Muscle layer of duodenum (tissue), 2 donors: ENCODE results near the gene SLC15A3.
"Not testable (repeated sequence)": the region's sequence is repeated elsewhere in the genome, so short reads cannot be mapped to it uniquely, and the experiment has no call there.

Source experiments
- H3K27ac ChIP-seq: one replicate; pipeline ENCODE4 v1.7.0; 2013; ENCODE audit warnings: mild to moderate bottlenecking, low read length
- H3K27me3 ChIP-seq: one replicate; pipeline ENCODE4 v1.7.0; 2013; ENCODE audit warnings: low read depth, mild to moderate bottlenecking, control low read depth, low read length
- H3K36me3 ChIP-seq, 2 donors: one replicate each; pipeline ENCODE4 v1.7.0; 2013; ENCODE audit warnings: low read length in 2 of 2, control low read depth in 1 of 2, mild to moderate bottlenecking in 1 of 2; ENCODE audit not compliant: insufficient read depth in 2 of 2, control insufficient read depth in 1 of 2
- H3K4me1 ChIP-seq, 2 donors: one replicate each; pipeline ENCODE4 v1.7.0; 2013; ENCODE audit warnings: low read length in 2 of 2, mild to moderate bottlenecking in 2 of 2, control low read depth in 1 of 2, moderate library complexity in 1 of 2; ENCODE audit not compliant: insufficient read depth in 2 of 2, control insufficient read depth in 1 of 2
- H3K4me3 ChIP-seq, 2 donors: one replicate each; pipeline ENCODE4 v1.7.0; 2013; ENCODE audit warnings: low read length in 2 of 2, low read depth in 1 of 2, mild to moderate bottlenecking in 1 of 2
- H3K9me3 ChIP-seq, 2 donors: one replicate each; pipeline ENCODE4 v1.7.0; 2013; ENCODE audit warnings: low read length in 2 of 2, control low read depth in 1 of 2, mild to moderate bottlenecking in 1 of 2; ENCODE audit not compliant: control insufficient read depth in 1 of 2
- donor health status: healthy.

The SLC15A3 gene

DNA sequence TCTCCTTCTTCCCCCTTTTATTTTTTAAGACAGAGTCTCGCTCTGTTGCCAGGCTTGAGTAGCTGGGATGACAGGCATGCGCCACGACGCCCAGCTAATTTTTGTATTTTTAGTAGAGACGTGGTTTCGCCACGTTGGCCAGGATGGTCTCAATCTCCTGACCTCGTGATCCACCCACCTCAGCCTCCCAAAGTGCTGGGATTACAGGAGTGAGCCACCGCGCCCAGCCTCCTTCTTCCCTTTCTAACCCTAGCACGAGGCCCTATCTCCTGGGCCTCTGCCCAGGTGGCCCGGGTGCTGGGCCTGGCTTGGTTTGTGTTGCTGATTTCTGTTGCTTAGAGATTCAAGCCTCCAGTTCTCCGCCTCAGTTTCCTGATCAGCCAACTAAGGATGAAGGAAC lies 22.3 kb upstream of the SLC15A3 start:
- H3K4me3 ChIP-seq, H3K36me3 ChIP-seq, H3K27ac ChIP-seq, H3K27me3 ChIP-seq, H3K4me1 ChIP-seq, H3K9me3 ChIP-seq: not testable (repeated sequence)

DNA sequence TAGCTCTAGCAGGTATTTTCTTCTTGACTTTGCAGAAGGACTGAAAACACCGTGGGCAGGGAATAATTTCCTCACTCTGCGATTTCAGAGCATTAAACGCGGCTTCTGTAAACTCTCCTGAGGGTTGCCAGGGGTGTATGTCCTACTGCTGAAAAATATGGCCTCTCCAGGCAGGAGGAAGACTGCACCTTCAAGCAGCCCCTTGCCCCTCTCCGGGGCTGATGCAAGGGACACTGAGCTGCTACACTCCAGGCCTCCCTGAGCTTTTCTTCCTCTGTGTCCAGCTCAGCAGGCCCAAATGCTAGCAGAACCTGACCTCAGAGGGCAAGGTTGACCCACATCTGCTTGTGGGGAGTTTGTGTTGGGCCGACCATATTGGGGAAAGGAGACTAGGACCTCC lies 21.7 kb upstream of the SLC15A3 start:
- no peaks in the 10 kb centered on the region for H3K9me3 ChIP-seq
- H3K4me3 ChIP-seq: peak overlapping the region in 1 of 2 donors; percentile 7
- no peaks in the 10 kb centered on the region for H3K36me3 ChIP-seq
- H3K27ac ChIP-seq: no peak overlapping the region
- H3K4me1 ChIP-seq: no peaks in the 10 kb centered on the region
- no peaks in the 10 kb centered on the region for H3K27me3 ChIP-seq

DNA sequence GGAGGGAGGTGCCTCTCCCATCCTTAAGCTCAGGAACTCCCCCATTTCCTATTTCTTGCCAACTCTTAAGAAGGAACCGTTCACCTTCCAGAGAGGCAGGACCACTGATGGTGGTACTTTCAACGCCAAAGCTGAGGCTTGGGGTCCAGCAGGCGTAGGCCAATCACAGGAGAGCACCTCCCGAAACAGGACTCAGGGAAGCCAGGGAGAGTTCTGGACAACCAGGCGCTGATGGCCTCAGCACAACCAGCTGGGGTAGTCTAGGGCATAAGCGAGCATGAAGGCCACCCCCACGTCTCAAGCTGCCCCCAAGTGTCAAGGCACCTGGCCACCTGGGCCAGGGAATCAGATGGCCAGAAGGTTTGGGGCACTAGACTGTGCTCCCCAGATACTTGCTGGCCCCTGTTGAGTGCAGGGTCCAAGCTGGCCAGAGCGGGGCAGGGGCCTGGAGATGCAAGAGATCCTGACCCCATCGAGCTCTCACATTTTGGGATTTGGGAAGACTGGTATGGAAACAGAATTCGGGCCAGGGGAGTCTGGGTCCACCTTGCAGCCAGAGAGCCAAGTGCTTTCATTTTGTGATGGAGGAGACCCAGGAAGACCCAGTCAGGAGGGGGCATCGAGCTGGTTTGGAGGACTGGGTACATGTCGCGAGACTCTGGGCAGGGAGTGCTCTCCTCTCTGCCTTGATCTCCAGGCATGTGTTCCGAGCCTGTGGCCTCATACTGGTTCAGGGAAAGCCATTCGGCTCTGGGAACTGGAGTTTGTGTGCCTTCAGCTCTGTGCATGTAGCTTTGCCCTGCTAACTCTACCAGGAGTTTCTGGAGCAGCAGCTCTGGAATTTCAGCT lies 20.4 kb upstream of the SLC15A3 start:
- Histone ChIP-seq H3K27ac (peak overlapping the region; percentile 36), H3K36me3 (no peaks in the 10 kb centered on the region), H3K4me1 (no peaks in the 10 kb centered on the region), H3K9me3 (no peaks in the 10 kb centered on the region), H3K4me3 (no peak overlapping the region), H3K27me3 (no peaks in the 10 kb centered on the region)

DNA sequence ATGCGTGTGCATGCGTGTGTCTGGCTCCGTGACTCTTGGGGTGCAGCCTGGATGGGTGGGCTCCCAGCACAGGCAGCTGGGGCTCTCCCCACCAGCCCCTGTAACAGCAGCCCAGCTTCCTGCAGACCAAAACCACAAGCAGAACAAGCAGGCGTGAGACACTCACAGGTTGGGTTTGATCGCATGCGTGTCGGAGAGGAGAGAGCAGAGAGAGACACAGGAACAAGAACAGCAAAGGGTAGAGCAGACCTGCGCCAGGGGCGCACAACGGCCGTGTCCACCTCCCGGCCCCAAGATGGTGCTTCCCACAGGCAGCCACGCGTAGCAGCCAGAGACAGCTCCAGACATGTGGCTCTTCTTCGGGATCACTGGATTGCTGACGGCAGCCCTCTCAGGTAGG lies 19.5 kb upstream of the SLC15A3 start, which contains the start of gene CD6:
CD6 (plus strand) TSS at position 161 of the 400 bp plus-strand sequence; CDS start at position 347, 186 bp downstream.
- Histone ChIP-seq H3K4me1 (no peaks in the 10 kb centered on the region), H3K36me3 (no peaks in the 10 kb centered on the region), H3K27me3 (no peaks in the 10 kb centered on the region), H3K9me3 (no peaks in the 10 kb centered on the region), H3K27ac (peak within 1 kb of the TSS; percentile 36), H3K4me3 (no peak within 1 kb of the TSS)

DNA sequence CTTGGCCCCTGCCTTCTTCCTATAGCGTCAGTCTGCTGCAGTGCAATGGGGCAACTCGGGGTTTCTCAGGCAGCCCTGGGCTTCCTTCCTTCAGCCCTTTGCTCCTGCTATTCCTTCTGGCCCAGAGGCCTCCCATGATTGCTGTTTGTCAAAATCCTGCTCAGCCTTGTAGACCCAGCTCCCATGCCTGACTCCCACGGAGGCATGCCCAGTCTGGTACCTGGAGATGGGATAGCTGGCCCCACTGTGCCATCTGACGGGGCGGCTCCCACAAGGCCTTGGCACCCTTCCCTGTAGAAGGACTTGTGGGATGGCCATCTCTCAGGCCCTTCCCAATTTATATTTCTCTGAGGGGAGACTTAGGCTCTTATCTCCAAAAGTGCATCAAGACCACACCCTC lies 18.9 kb upstream of the SLC15A3 start:
- no peak overlapping the region for H3K4me3 ChIP-seq
- H3K9me3 ChIP-seq: no peaks in the 10 kb centered on the region
- no peaks in the 10 kb centered on the region for H3K36me3 ChIP-seq
- H3K4me1 ChIP-seq: no peaks in the 10 kb centered on the region
- H3K27me3 ChIP-seq: no peaks in the 10 kb centered on the region
- H3K27ac ChIP-seq: no peak overlapping the region

DNA sequence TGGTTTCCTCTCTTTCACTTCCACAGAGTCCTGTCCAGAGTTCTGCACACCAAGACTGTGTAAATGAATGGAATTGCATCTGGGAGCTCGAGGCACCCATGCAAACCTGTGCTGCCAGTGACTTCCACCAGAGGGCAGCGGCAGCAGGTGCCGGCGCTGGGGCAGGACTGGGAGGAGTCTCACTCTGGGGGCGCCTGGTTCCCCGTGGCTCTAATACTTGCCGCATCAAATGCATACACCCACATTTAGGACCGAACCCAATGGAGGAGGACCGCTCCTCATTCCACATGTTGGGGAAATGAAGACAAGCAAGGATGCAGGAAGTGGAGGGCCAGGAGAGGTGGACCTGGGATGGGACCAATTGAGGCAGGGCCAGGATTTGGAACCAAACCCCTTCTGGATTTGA lies 18.4 kb upstream of the SLC15A3 start:
- Histone ChIP-seq H3K27ac (no peak overlapping the region), H3K27me3 (no peaks in the 10 kb centered on the region), H3K36me3 (no peaks in the 10 kb centered on the region), H3K4me3 (no peak overlapping the region), H3K9me3 (no peaks in the 10 kb centered on the region), H3K4me1 (no peaks in the 10 kb centered on the region)

DNA sequence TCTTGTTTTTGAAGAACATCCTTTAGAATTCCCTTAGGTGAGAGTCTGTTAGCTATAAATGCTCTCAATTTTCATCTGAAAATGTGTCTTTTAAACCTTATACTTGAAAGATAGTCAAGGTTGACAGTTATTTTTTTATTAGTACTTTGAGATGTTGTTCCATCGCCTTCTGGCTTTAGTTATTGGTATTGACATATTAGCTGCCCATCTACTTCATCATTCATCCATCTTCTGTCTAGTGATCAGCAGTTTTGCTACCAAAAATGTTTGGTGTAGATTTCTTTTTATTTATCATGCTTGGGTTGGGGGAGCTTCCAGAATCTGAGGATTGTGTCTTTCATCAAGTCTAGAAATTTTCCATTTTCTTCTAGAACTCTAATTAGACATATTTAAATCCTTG lies 16.2 kb upstream of the SLC15A3 start:
- Histone ChIP-seq H3K4me3 (no peak overlapping the region), H3K9me3 (no peaks in the 10 kb centered on the region), H3K27ac (no peak overlapping the region), H3K27me3 (no peaks in the 10 kb centered on the region), H3K36me3 (no peaks in the 10 kb centered on the region), H3K4me1 (no peaks in the 10 kb centered on the region)

DNA sequence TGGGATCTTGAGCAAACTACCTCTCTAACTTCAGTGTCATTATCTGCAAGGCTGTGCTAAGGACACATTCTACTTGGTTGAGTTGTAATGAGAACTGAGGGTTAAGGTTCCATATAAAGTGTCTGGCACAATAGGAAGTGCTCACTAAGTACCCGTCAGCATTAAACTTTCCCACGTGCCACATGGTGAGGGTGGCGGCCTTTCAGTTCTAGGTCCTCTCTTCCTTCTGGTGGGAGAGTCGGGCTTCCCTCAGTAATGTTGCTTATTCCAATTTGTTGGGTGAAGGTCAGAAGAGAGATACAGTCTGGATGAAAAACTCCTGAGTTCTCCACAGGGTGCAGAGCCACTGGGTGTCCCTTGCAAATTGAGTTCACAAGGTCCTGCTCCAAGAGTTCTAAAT lies 14.9 kb upstream of the SLC15A3 start:
- no peaks in the 10 kb centered on the region for H3K36me3 ChIP-seq
- H3K27ac ChIP-seq: no peak overlapping the region
- no peaks in the 10 kb centered on the region for H3K9me3 ChIP-seq
- no peak overlapping the region for H3K4me3 ChIP-seq
- no peaks in the 10 kb centered on the region for H3K27me3 ChIP-seq
- H3K4me1 ChIP-seq: no peaks in the 10 kb centered on the region

DNA sequence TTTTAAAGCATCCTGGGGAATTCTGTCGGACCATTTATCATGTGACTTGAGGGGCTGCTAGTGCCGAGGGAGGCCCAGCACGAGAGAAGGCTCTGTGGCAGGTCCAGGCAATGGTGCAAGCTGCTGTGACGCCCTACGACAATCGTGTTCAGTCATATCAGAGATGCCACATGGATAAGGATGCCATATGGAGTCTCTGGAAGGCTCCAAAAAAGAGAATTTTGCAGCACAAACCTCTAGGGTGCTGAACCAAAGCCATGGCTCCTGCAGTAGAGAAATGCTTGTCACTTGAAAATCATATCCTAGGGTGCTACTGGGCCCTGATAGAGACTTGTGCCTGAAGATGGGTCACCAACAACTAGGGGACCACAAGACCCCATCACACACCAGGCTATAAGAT lies 12.8 kb upstream of the SLC15A3 start:
- H3K9me3 ChIP-seq: no peaks in the 10 kb centered on the region
- H3K27me3 ChIP-seq: no peaks in the 10 kb centered on the region
- no peaks in the 10 kb centered on the region for H3K36me3 ChIP-seq
- H3K27ac ChIP-seq: no peak overlapping the region
- H3K4me3 ChIP-seq: no peak overlapping the region
- no peaks in the 10 kb centered on the region for H3K4me1 ChIP-seq

DNA sequence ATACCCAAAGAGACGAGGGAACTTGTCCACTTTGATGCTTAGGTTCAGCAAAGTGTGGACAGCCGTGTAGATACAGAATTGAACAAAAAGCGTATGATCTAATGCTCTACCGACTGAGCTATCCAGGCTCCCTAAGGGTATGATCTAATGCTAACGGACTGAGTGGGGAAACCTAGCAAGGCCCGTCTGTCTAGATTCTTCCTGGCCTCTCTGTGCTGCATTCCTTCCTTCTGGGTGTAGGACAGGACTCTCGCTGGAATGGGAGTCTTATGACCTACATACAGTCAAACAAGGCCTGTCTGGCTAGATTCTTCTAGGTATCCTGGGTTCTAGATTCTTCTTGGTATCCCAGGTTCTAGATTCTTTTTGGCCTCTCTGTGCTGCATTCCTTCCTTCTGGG lies 8.4 kb upstream of the SLC15A3 start:
- Histone ChIP-seq H3K4me1 (no peaks in the 10 kb centered on the region), H3K27me3 (no peaks in the 10 kb centered on the region), H3K4me3 (no peak overlapping the region), H3K9me3 (no peaks in the 10 kb centered on the region), H3K36me3 (no peaks in the 10 kb centered on the region), H3K27ac (no peak overlapping the region)

DNA sequence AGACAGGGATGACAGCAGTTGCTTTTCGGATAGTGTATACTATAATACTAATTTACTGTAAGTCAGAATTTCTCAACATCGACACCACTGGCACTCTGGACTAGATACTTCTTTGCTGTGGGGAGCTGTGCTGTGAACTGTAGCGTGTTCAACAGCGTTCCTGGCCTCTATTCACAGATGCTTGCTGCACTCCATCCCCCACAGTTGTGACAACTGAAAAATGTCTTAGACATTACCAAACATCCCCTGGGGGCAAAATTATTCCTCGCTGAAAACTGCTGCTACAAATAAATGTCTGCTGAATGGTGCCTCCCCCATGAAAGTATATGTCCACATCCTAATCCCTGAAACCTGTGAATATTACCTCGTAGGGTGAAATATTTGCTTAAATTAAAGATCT lies 7.5 kb upstream of the SLC15A3 start:
- Histone ChIP-seq H3K27ac (no peak overlapping the region), H3K4me1 (no peaks in the 10 kb centered on the region), H3K36me3 (no peaks in the 10 kb centered on the region), H3K4me3 (no peak overlapping the region), H3K9me3 (no peaks in the 10 kb centered on the region), H3K27me3 (no peaks in the 10 kb centered on the region)

DNA sequence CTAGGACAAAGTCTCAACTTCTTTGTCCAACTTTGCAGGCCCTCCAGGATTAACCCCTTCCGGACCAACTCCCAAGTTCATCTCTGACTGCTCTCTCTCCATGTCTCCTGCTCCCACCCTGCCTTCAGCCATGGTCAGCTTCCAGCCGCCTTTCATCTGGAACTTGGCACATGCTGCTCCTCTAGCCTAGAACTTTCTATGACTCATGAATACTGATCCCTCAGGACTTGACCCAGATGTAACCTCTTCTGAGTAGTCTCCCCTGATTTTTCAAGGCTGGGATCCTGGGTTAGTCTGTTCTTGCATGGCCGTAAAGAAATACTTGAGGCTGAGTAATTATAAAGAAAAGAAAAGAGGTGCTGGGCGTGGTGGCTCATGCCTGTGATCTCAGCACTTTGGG lies 5.2 kb upstream of the SLC15A3 start:
- H3K36me3 ChIP-seq: no peaks in the 10 kb centered on the region
- H3K27me3 ChIP-seq: no peaks in the 10 kb centered on the region
- no peak overlapping the region for H3K27ac ChIP-seq
- H3K4me3 ChIP-seq: no peak overlapping the region
- H3K4me1 ChIP-seq: no peaks in the 10 kb centered on the region
- H3K9me3 ChIP-seq: no peaks in the 10 kb centered on the region
